Measurements from ENCODE around the gene SLC16A4. TPM values are rescaled to one million over a fixed set of nuclear protein-coding genes. Genes with fewer than 3 reads are reported as not detected.

The SLC16A4 gene
- total and polyA plus RNA-seq, 2 of the 8 experiments (the other 6 are each of a cell fraction or from before 2014, with no cell fraction given): 0.30 to 0.43 TPM

GRCh38 chr1:110433213-110433612 is 42.4 kb upstream of the SLC16A4 start:
- ChIA-PET CTCF (ENCODE audit: partially characterized antibody) (interaction anchor here (1.0 to 35.1 kb wide), 7 partner anchors 9 to 239 kb away, joined by 3 to 828 read pairs (median 4); partner anchors contain the start of genes LAMTOR5 and PROK1), POLR2A (ENCODE audit: partially characterized antibody) (interaction anchor here (0.8 to 1.6 kb wide), 4 partner anchors 10 to 93 kb away, joined by 3 to 4 read pairs (median 4); no protein-coding TSS in a partner anchor)
- Histone ChIP-seq H4K91ac (replicated peaks; ENCODE audit: insufficient read length, low read length) (no peak overlapping the region), H3K9ac (replicated peaks in 1 of 4; ENCODE audit: extremely low read depth in 1 of 4, low read depth in 3 of 4, low read length in 3 of 4) (no peak overlapping the region), H2BK120ac (replicated peaks; ENCODE audit: low read depth, low read length) (no peak overlapping the region), H4K5ac (ENCODE audit: insufficient read length, low read depth, low read length) (no peak overlapping the region), H3K79me2 (ENCODE audit: control insufficient read depth in 1 of 2, insufficient read depth in 2 of 2, low read length in 2 of 2) (no peaks in the 10 kb centered on the region), H3K4me1 (replicated peaks in 1 of 4; ENCODE audit: control insufficient read depth in 3 of 4, insufficient read depth in 4 of 4, low read length in 3 of 4) (peaks cover 3 to 9% (median 7%) of the 10 kb centered on the region in 4 experiments; a peak in 6 of 7 replicates), H2BK20ac (ENCODE audit: low read length) (no peak overlapping the region), H2AK5ac (ENCODE audit: low read depth, low read length) (no peak overlapping the region), H3K27ac (ENCODE audit: low read depth, low read length) (no peak overlapping the region), H3K9me3 (ENCODE audit: insufficient read depth in 2 of 2, low read depth in 1 of 2, low read length in 1 of 2) (no peaks in the 10 kb centered on the region), H4K20me1 (replicated peaks in 1 of 2; ENCODE audit: control insufficient read depth in 1 of 2, insufficient read depth in 2 of 2, low read length in 2 of 2) (no peaks in the 10 kb centered on the region), H3K4ac (replicated peaks; ENCODE audit: insufficient read length, low read depth, low read length) (no peak overlapping the region), H2BK12ac (ENCODE audit: low read depth, low read length) (0 out of 2 replicates have a peak overlapping the region, but pooled peaks have one; percentile 7), H3K23me2 (ENCODE audit: low read depth, low read length) (no peaks in the 10 kb centered on the region), H2BK15ac (ENCODE audit: low read length) (no peak overlapping the region; the same call in 1 of the 2 replicates), H3K36me3 (ENCODE audit: control insufficient read depth in 2 of 4, insufficient read depth in 4 of 4, low read length in 3 of 4) (no peaks in the 10 kb centered on the region), H3K27me3 (replicated peaks in 1 of 4; ENCODE audit: control insufficient read depth in 3 of 4, extremely low read depth in 1 of 4, insufficient read depth in 3 of 4, low read length in 3 of 4) (no peaks in the 10 kb centered on the region), H3K23ac (ENCODE audit: insufficient read length) (no peak overlapping the region), H3K4me3 (ENCODE audit: extremely low read depth in 1 of 4, insufficient read depth in 2 of 4, low read depth in 3 of 4, low read length in 4 of 4) (no peak overlapping the region), H3K79me1 (ENCODE audit: low read depth, low read length) (no peaks in the 10 kb centered on the region), H4K8ac (ENCODE audit: extremely low read depth, insufficient read depth, low read length) (no peak overlapping the region), H3K4me2 (ENCODE audit: insufficient read depth in 1 of 2, low read depth in 2 of 2, low read length in 2 of 2) (peak overlapping the region in 1 of 2 experiments; percentile 44; a peak in 2 of 4 replicates), H3K56ac (replicated peaks; ENCODE audit: insufficient read length, low read depth, low read length) (no peak overlapping the region), H2BK5ac (ENCODE audit: low read depth, low read length) (no peak overlapping the region), H3K14ac (ENCODE audit: insufficient read length) (no peak overlapping the region), H2AFZ (ENCODE audit: low read length) (no peak overlapping the region), H3K18ac (ENCODE audit: extremely low read depth, low read length) (peak overlapping the region; percentile 38; the same call in 1 of the 2 replicates)
- 94% methylated on average over 2 of the region's 2 CpGs; no CpG with 5 or more reads in 1 of the 2 experiments for WGBS, 2 experiments (ENCODE audit: extremely low coverage in 1 of 2, insufficient coverage in 1 of 2, insufficient read length in 1 of 2, insufficient replicate concordance in 2 of 2, low coverage in 1 of 2, low lambda C conversion rate in 2 of 2, missing lambda C conversion rate in 1 of 2)
- FAIRE-seq (no peak), DNase-seq (ENCODE audit: low read depth in 1 of 2, low spot score in 2 of 2) (no peak)
- TF ChIP-seq NANOG (IDR thresholded peaks at IDR 0.05; ENCODE audit: insufficient read depth, low read depth, low read length, poor library complexity, severe bottlenecking) (no peak), RAD21 (IDR thresholded peaks at IDR 0.05 in 1 of 2, conservative IDR thresholded peaks at IDR 0.05 in 1 of 2; ENCODE audit: low read depth in 2 of 2, low read length in 2 of 2) (no peak), USF2 (IDR thresholded peaks at IDR 0.05; ENCODE audit: low read length) (no peak), SP4 (IDR thresholded peaks at IDR 0.05; ENCODE audit: low read length) (no peak), BRCA1 (IDR thresholded peaks at IDR 0.05; ENCODE audit: low read depth, low read length) (no peak), SIRT6 (IDR thresholded peaks at IDR 0.05; ENCODE audit: low read length) (no peak), YY1 (IDR thresholded peaks at IDR 0.05; ENCODE audit: low read depth, low read length) (no peak), JUND (IDR thresholded peaks at IDR 0.05; ENCODE audit: low read length) (no peak), ATF3 (IDR thresholded peaks at IDR 0.05; ENCODE audit: insufficient read depth, low read depth, low read length) (no peak), CREB1 (IDR thresholded peaks at IDR 0.05) (no peak), GABPA (IDR thresholded peaks at IDR 0.05; ENCODE audit: borderline replicate concordance, insufficient read depth, low read length) (no peak), RFX5 (IDR thresholded peaks at IDR 0.05; ENCODE audit: borderline replicate concordance, low read depth, low read length) (no peak)

Data from H1 (cell line).